Loucy (cell line): ENCODE data around the gene ANO1.

Experiments
- H2AFZ ChIP-seq: fragments of 200-600 bp; sonication (generic); 2 replicates; pipeline ENCODE4 v1.6.0; 2016; ENCODE audit warnings: antibody characterized with exemption, mild to moderate bottlenecking, low read length, moderate library complexity
- H3F3A ChIP-seq: fragments of 200-600 bp; 2 replicates; pipeline ENCODE4 v1.6.0; 2016; ENCODE audit warnings: antibody characterized with exemption, low read depth, mild to moderate bottlenecking
- H3K27me3 ChIP-seq: fragments of 200-600 bp; sonication (generic); 2 replicates; pipeline ENCODE4 v1.6.1; 2014; ENCODE audit warnings: low read length, mild to moderate bottlenecking; ENCODE audit not compliant: insufficient read depth, poor library complexity, severe bottlenecking
- H3K36me3 ChIP-seq: fragments of 200-600 bp; sonication (generic); 2 replicates; pipeline ENCODE4 v1.6.1; 2016; ENCODE audit warnings: low read length; ENCODE audit not compliant: insufficient read depth
- H3K4me1 ChIP-seq: fragments of 200-600 bp; sonication (generic); 2 replicates; pipeline ENCODE4 v1.5.1; 2014; ENCODE audit warnings: low read length, mild to moderate bottlenecking; ENCODE audit not compliant: insufficient read depth, poor library complexity, severe bottlenecking
- H3K4me2 ChIP-seq: fragments of 200-600 bp; sonication (generic); 2 replicates; pipeline ENCODE4 v1.6.0; 2014; ENCODE audit warnings: antibody characterized with exemption, low read length, low read depth, mild to moderate bottlenecking; ENCODE audit not compliant: poor library complexity, severe bottlenecking
- H3K4me3 ChIP-seq: fragments of 200-600 bp; sonication (generic); 2 replicates; pipeline ENCODE4 v1.5.1; 2014; ENCODE audit warnings: low read length, mild to moderate bottlenecking, mixed read lengths; ENCODE audit not compliant: poor library complexity, severe bottlenecking
- H3K79me2 ChIP-seq: fragments of 200-600 bp; sonication (generic); 2 replicates; pipeline ENCODE4 v1.6.1; 2014; ENCODE audit warnings: low read length; ENCODE audit not compliant: insufficient read depth
- H3K9ac ChIP-seq: fragments of 200-600 bp; sonication (generic); 2 replicates; pipeline ENCODE4 v1.6.0; 2014; ENCODE audit warnings: mild to moderate bottlenecking, low read depth, low read length, moderate library complexity; ENCODE audit not compliant: poor library complexity, severe bottlenecking
- H3K9me2 ChIP-seq: fragments of 200-600 bp; sonication (generic); replicated peaks from 2 replicates; pipeline ENCODE4 v1.6.1; 2016; ENCODE audit warnings: low read depth, low read length, mixed read lengths
- H3K9me3 ChIP-seq: fragments of 200-600 bp; sonication (generic); 2 replicates; pipeline ENCODE4 v1.6.1; 2014; ENCODE audit warnings: mild to moderate bottlenecking, antibody characterized with exemption, low read length, low read depth; ENCODE audit not compliant: insufficient read depth
- H4K20me1 ChIP-seq: fragments of 200-600 bp; sonication (generic); 2 replicates; pipeline ENCODE4 v1.6.0; 2014; ENCODE audit warnings: antibody characterized with exemption, low read length, mild to moderate bottlenecking; ENCODE audit not compliant: insufficient read depth, poor library complexity, severe bottlenecking
- CTCF ChIP-seq: fragments of 200-600 bp; sonication (generic); conservative IDR thresholded peaks from 2 replicates; pipeline ENCODE4 v1.5.1; 2014; ENCODE audit warnings: mild to moderate bottlenecking, antibody characterized with exemption, low read length
- EZH2phosphoT487 ChIP-seq: fragments of 200-600 bp; IDR thresholded peaks from 2 replicates; pipeline ENCODE4 v1.6.1; 2018; ENCODE audit warnings: antibody characterized with exemption, mild to moderate bottlenecking, moderate library complexity, borderline replicate concordance

ANO1 gene

GRCh38 chr11:70068950-70069349, 9.2 kb upstream of the ANO1 start:
- no peak overlapping the region for H2AFZ ChIP-seq
- H3K79me2 ChIP-seq = no peaks in the 10 kb centered on the region
- H3K4me3 ChIP-seq = no peak overlapping the region
- H3F3A ChIP-seq = no peaks in the 10 kb centered on the region
- no peaks in the 10 kb centered on the region for H4K20me1 ChIP-seq
- no peak overlapping the region for H3K9ac ChIP-seq
- H3K4me2 ChIP-seq = no peak overlapping the region
- H3K27me3 ChIP-seq = no peaks in the 10 kb centered on the region
- no peaks in the 10 kb centered on the region for H3K9me2 ChIP-seq
- H3K4me1 ChIP-seq = no peaks in the 10 kb centered on the region
- no peak for TF ChIP-seq CTCF
- no peak for TF ChIP-seq EZH2phosphoT487
- no peaks in the 10 kb centered on the region for H3K36me3 ChIP-seq
- no peaks in the 10 kb centered on the region for H3K9me3 ChIP-seq

DNA sequence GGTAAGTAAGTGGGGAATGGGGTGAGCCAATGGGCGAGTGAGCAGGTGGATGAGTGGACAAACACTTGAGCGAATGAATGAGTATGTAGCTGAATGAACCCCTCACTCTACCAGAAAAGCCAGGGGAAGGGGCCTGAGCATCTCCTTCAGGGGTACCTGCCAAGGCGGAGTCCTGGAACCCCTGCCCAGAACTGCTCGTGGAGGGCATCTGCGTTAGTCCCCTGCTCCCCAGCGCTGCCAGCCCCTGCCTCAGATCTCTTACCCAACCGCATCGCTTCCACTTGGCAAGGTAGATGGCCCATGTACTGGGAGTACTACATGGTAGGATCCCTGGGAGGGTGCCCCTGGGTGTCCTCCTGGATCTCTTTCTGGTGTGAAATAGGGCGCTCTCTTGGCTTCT, 7.4 kb upstream of the ANO1 start:
- Histone ChIP-seq H3K27me3 (no peaks in the 10 kb centered on the region), H3K36me3 (no peaks in the 10 kb centered on the region), H3K9me2 (no peaks in the 10 kb centered on the region), H3K4me3 (no peak overlapping the region), H3K79me2 (no peaks in the 10 kb centered on the region), H4K20me1 (no peaks in the 10 kb centered on the region), H3K4me2 (no peak overlapping the region), H3F3A (no peaks in the 10 kb centered on the region), H3K9me3 (no peaks in the 10 kb centered on the region), H2AFZ (no peak overlapping the region), H3K4me1 (no peaks in the 10 kb centered on the region), H3K9ac (no peak overlapping the region)
- TF ChIP-seq EZH2phosphoT487 (no peak), CTCF (no peak)

GRCh38 chr11:70071996-70072395, 6.1 kb upstream of the ANO1 start:
- H3K4me2 ChIP-seq = no peak overlapping the region

More at GRCh38 chr11:70071996-70072395, 6.1 kb upstream of the ANO1 start:
- H3K9ac ChIP-seq = no peak overlapping the region
- H3K79me2 ChIP-seq = no peaks in the 10 kb centered on the region
- TF ChIP-seq CTCF (no peak), EZH2phosphoT487 (no peak)
- H3K9me3 ChIP-seq = no peaks in the 10 kb centered on the region
- H3K4me1 ChIP-seq = no peaks in the 10 kb centered on the region
- H3K36me3 ChIP-seq = no peaks in the 10 kb centered on the region
- H2AFZ ChIP-seq = no peak overlapping the region
- H3K4me3 ChIP-seq = no peak overlapping the region
- no peaks in the 10 kb centered on the region for H3K9me2 ChIP-seq
- no peaks in the 10 kb centered on the region for H4K20me1 ChIP-seq
- no peaks in the 10 kb centered on the region for H3F3A ChIP-seq
- no peaks in the 10 kb centered on the region for H3K27me3 ChIP-seq
